ENCODE results near the gene GABBR2. TPM values are rescaled to one million over a fixed set of nuclear protein-coding genes. Genes with fewer than 3 reads are reported as not detected.
A peak's percentile ranks its signal among the peaks of the same experiment; 100 is the strongest.
"Not testable (repeated sequence)": the region's sequence is repeated elsewhere in the genome, so short reads cannot be mapped to it uniquely, and the experiment has no call there.

The GABBR2 gene
- total RNA-seq, 1 donor from 2014 or later = 6.4 TPM

DNA sequence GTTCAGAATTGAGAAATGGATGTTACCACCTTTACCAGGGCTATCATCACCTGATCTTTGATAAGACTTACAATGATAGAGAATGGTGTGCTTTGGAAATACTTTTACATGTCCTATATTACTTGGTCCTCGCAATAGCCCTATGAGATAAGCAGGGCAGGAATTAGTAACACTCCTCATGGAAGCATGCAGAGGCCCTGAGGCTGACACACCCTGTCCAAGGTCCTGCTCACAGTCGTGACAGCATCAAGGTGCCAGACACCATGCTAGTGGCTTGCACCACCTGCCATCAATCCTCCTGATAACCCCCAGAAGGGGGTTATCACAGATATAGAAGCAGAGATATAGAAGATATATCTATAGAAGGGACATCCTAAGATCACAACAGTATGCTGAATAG, 236.5 kb downstream of the GABBR2 start:
- no peaks in the 10 kb centered on the region for H3K9me3 Mint-ChIP-seq
- no peaks in the 10 kb centered on the region for H3K36me3 Mint-ChIP-seq
- H3K4me3 Mint-ChIP-seq = no peak overlapping the region
- no peaks in the 10 kb centered on the region for H3K27me3 Mint-ChIP-seq
- TF ChIP-seq, protein P1, sequence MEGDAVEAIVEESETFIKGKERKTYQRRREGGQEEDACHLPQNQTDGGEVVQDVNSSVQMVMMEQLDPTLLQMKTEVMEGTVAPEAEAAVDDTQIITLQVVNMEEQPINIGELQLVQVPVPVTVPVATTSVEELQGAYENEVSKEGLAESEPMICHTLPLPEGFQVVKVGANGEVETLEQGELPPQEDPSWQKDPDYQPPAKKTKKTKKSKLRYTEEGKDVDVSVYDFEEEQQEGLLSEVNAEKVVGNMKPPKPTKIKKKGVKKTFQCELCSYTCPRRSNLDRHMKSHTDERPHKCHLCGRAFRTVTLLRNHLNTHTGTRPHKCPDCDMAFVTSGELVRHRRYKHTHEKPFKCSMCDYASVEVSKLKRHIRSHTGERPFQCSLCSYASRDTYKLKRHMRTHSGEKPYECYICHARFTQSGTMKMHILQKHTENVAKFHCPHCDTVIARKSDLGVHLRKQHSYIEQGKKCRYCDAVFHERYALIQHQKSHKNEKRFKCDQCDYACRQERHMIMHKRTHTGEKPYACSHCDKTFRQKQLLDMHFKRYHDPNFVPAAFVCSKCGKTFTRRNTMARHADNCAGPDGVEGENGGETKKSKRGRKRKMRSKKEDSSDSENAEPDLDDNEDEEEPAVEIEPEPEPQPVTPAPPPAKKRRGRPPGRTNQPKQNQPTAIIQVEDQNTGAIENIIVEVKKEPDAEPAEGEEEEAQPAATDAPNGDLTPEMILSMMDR (conservative IDR thresholded peaks at IDR 0.05) = no peak
- peaks cover 4% of the 10 kb centered on the region for H3K4me1 Mint-ChIP-seq (ENCODE audit: unreplicated experiment)
- no peak for DNase-seq (ENCODE audit: extremely low spot score, unreplicated experiment)
- H3K27ac Mint-ChIP-seq = peak overlapping the region; percentile 61

DNA sequence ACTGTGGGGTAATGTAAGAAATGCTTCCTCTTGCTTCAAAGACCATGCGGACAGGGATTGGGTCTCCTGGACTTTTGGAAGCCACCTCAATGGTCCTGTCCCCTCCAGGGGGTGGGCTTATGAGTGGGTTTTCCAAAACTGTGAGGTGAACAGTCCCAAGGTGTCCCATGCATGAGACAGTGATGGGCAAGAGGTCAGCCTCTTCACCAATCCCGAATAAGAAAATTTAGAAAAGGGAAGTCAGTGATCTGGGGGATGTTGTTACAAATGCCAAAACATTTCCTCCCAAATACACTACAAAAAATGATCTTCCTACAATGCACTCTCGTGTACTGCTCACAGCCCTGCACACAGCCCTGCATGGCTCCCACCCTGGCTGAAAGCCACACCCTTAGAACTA, 237.6 kb downstream of the GABBR2 start:
- no peak for DNase-seq (ENCODE audit: extremely low spot score, unreplicated experiment)
- Mint-ChIP-seq H3K36me3 (no peaks in the 10 kb centered on the region), H3K27ac (no peak overlapping the region), H3K27me3 (no peaks in the 10 kb centered on the region), H3K4me1 (ENCODE audit: unreplicated experiment) (no peaks in the 10 kb centered on the region), H3K4me3 (no peak overlapping the region), H3K9me3 (no peaks in the 10 kb centered on the region)
- TF ChIP-seq, protein P1 (conservative IDR thresholded peaks at IDR 0.05) = no peak

DNA sequence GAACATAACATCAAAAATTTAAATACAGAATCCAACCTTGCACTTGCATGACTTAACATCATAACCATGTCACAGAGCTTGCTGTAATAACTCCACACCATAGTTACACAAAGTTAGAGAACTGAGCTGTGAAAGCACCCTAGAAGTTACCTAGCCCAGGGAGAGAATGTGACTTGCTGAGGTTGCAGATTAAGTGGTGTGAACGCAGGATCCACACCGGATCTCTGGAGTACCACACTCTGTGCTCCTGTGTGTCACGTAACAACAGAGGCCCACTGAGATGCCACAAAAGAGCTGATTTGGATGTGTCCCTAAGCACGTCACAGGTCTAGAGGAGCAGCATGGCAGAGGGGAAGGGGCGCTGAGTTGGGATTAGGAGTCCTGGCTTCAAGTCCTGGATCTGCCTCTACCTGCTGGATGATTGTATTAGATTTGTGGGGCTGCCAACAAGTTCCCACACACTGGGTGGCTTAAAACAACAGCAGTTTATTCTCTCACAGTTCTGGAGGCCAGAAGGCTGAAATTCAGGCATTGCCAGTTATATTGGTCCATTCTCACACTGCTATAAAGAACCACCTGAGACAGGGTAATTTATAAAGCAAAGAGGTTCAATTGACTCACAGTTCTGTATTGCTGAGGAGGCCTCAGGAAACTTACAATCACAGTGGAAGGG, 240.0 kb downstream of the GABBR2 start:
- H3K4me1 Mint-ChIP-seq (ENCODE audit: unreplicated experiment) = no peaks in the 10 kb centered on the region
- H3K9me3 Mint-ChIP-seq = peaks cover 7% of the 10 kb centered on the region
- DNase-seq (ENCODE audit: extremely low spot score, unreplicated experiment) = no peak
- H3K27me3 Mint-ChIP-seq = no peaks in the 10 kb centered on the region
- TF ChIP-seq, protein P1 (conservative IDR thresholded peaks at IDR 0.05) = no peak
- H3K4me3 Mint-ChIP-seq = no peak overlapping the region
- no peaks in the 10 kb centered on the region for H3K36me3 Mint-ChIP-seq
- H3K27ac Mint-ChIP-seq = no peak overlapping the region

DNA sequence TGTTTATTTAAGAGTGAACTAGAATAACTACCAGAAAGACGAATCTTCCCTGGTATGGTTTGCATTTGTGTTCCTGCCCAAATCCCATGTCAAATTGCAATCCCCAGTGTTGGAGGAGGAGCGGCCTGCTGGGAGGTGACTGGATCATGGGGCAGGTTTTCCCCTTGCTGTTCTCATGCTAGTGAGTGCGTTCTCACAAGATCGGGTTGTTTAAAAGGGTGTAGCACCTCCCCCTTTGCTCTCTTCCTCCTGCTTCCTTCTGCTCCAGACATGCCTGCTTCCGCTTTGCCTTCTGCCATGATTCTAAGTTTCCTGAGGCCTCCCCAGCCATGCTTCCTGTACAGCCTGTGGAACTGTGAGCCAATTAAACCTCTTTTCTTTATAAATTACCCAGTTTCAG, 242.9 kb downstream of the GABBR2 start:
- H3K4me1 Mint-ChIP-seq (ENCODE audit: unreplicated experiment) = no peaks in the 10 kb centered on the region
- no peak for DNase-seq (ENCODE audit: extremely low spot score, unreplicated experiment)
- TF ChIP-seq, protein P1 (conservative IDR thresholded peaks at IDR 0.05) = no peak
- H3K27ac Mint-ChIP-seq = no peak overlapping the region
- H3K36me3 Mint-ChIP-seq = no peaks in the 10 kb centered on the region
- H3K9me3 Mint-ChIP-seq = peaks cover 10% of the 10 kb centered on the region
- H3K4me3 Mint-ChIP-seq = no peak overlapping the region
- H3K27me3 Mint-ChIP-seq = no peaks in the 10 kb centered on the region

DNA sequence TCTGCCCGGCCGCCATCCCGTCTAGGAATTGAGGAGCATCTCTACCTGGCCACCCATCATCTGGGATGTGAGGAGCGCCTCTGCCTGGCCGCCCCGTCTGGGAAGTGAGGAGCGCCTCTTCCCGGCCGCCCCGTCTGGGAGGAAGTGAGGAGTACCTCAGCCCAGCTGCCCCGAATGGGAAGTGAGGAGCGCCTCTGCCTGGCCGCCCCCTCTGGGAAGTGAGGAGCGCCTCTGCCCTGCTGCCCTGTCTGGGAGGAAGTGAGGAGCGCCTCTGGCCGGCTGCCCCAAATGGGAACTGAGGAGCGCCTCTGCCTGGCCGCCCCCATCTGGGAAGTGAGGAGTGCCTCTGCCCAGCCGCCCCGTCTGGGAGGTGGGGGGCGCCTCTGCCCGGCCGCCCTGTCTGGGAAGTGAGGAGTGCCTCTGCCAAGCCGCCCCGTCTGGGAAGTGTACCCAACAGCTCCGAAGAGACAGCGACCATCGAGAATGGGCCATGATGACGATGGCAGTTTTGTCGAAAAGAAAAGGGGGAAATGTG, 244.5 kb downstream of the GABBR2 start:
- not testable (repeated sequence) for H3K27me3 Mint-ChIP-seq; H3K4me3 Mint-ChIP-seq; H3K4me1 Mint-ChIP-seq (ENCODE audit: unreplicated experiment); H3K27ac Mint-ChIP-seq; H3K36me3 Mint-ChIP-seq; DNase-seq (ENCODE audit: extremely low spot score, unreplicated experiment)
- peaks cover 14% of the 10 kb centered on the region for H3K9me3 Mint-ChIP-seq

DNA sequence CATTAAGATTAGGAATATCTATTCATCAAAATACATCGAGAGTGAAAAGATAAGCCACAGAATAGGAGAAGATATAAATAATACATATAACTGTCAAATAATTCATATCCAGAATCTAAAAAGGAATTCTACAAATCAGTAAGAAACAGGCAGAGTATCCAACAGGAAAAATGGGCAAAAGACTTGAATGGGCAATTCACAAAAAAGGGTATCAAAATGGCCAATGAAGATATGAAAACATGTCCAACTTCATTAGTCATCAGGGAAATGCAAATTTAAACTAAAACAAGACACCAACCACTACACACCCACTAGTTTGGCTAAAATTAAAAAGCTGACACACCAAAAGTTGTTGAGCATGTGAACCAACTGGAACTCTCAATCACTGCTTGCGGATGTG, 246.4 kb downstream of the GABBR2 start:
- Mint-ChIP-seq H3K36me3 (no peaks in the 10 kb centered on the region), H3K27ac (no peak overlapping the region), H3K4me1 (ENCODE audit: unreplicated experiment) (no peaks in the 10 kb centered on the region), H3K9me3 (peaks cover 14% of the 10 kb centered on the region), H3K4me3 (no peak overlapping the region), H3K27me3 (no peaks in the 10 kb centered on the region)
- TF ChIP-seq, protein P1 (conservative IDR thresholded peaks at IDR 0.05) = no peak
- DNase-seq (ENCODE audit: extremely low spot score, unreplicated experiment) = no peak

All from type B pancreatic cell (in vitro differentiated cells).